GM06990 (cell line): ENCODE data around the gene OR2F1.
"Not testable (repeated sequence)": the region's sequence is repeated elsewhere in the genome, so short reads cannot be mapped to it uniquely, and the experiment has no call there.

Experiments
- DNase-seq: peaks from one replicate; pipeline ENCODE4 v3.0.0-alpha.2; 2011; ENCODE audit not compliant: insufficient read length; ENCODE audit errors: extremely low read depth
- H3K27me3 ChIP-seq: replicated peaks from 2 replicates; pipeline ENCODE4 v1.6.0; 2011; ENCODE audit warnings: low read length; ENCODE audit not compliant: control insufficient read depth, insufficient read depth
- H3K36me3 ChIP-seq: 2 replicates; pipeline ENCODE4 v1.5.1; 2011; ENCODE audit warnings: low read length; ENCODE audit not compliant: control insufficient read depth, insufficient read depth
- H3K4me3 ChIP-seq: replicated peaks from 2 replicates; pipeline ENCODE4 v1.5.1; 2011; ENCODE audit warnings: low read depth, mild to moderate bottlenecking, control low read depth, low read length
- CTCF ChIP-seq: IDR thresholded peaks from 2 replicates; pipeline ENCODE4 v1.5.1; 2011; ENCODE audit warnings: low read length, control low read depth, mild to moderate bottlenecking, inconsistent platforms; ENCODE audit not compliant: insufficient read depth, poor library complexity, severe bottlenecking

The OR2F1 gene

GRCh38 chr7:144004703-144005102 lies 50.1 kb downstream of the OR2F1 start:
- Histone ChIP-seq H3K36me3 (no peaks in the 10 kb centered on the region), H3K4me3 (no peak overlapping the region), H3K27me3 (no peaks in the 10 kb centered on the region)
- TF ChIP-seq CTCF: no peak
- DNase-seq: no peak

GRCh38 chr7:144006029-144006691 lies 51.5 kb downstream of the OR2F1 start:
- H3K27me3 ChIP-seq: no peaks in the 10 kb centered on the region

DNA sequence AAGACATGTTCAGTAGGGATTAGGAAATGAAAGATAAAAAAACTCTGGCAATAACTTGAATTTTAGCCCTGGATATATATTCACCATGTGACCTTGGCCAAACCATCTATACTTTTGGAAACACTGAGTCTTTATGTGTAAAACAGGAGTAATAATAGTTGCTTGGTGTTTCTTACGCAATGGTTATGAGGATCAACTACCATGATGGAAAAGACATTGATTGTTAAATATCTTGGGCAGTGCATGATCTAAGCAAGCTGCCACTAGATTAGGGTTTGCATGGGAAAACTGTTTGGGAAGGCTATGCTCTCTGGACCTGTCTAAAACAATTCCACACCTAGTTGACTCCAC lies 52.0 kb downstream of the OR2F1 start:
- no peak overlapping the region for H3K4me3 ChIP-seq
- no peak for TF ChIP-seq CTCF
- no peak for DNase-seq
- no peaks in the 10 kb centered on the region for H3K27me3 ChIP-seq
- no peaks in the 10 kb centered on the region for H3K36me3 ChIP-seq

More at GRCh38 chr7:144006029-144006691, 51.5 kb downstream of the OR2F1 start:
- H3K36me3 ChIP-seq: no peaks in the 10 kb centered on the region
- DNase-seq: no peak
- no peak for TF ChIP-seq CTCF
- H3K4me3 ChIP-seq: no peak overlapping the region

DNA sequence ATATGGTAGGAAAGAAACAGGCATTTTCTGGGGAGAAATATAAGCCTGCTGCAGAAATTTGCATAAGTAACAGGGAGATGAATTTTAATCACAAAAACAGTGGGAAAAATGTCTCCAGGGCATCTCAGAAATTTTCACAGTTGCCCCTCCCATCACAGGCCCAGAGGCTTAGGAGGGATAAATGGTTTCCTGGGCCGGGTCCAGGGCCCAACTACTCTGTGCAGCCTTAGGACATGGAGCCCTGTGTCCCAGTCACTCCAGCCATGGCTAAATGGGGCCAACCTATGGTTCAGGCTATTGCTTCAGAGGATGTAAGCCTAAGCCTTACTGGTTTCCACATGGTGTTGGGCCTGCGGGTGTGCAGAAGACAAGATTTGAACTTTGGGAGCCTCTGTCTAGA lies 54.7 kb downstream of the OR2F1 start:
- no peak for TF ChIP-seq CTCF
- H3K27me3 ChIP-seq: no peaks in the 10 kb centered on the region
- no peaks in the 10 kb centered on the region for H3K36me3 ChIP-seq
- H3K4me3 ChIP-seq: no peak overlapping the region
- DNase-seq: no peak

GRCh38 chr7:144010061-144010460 lies 55.4 kb downstream of the OR2F1 start:
- not testable (repeated sequence) for DNase-seq

GRCh38 chr7:144010821-144011220 lies 56.2 kb downstream of the OR2F1 start:
- not testable (repeated sequence) for H3K4me3 ChIP-seq, DNase-seq, H3K27me3 ChIP-seq, H3K36me3 ChIP-seq

More at GRCh38 chr7:144010061-144010460, 55.4 kb downstream of the OR2F1 start:
- H3K36me3 ChIP-seq, H3K27me3 ChIP-seq, H3K4me3 ChIP-seq: not testable (repeated sequence)
